HG03469 (cell line): ENCODE measurements around the gene OR4D1.
"Not testable (repeated sequence)": the region's sequence is repeated elsewhere in the genome, so short reads cannot be mapped to it uniquely, and the experiment has no call there.

Source experiments
- ATAC-seq: cut with Tn5 transposase; IDR thresholded peaks from one replicate; pipeline ENCODE4 v1.9.1; 2021; ENCODE audit warnings: mild to moderate bottlenecking, moderate library complexity, moderate number of reproducible peaks; ENCODE audit not compliant: unreplicated experiment

Gene OR4D1

GRCh38 chr17:58147930-58148434, at the start of gene OR4D1:
Gene OR4D1 (plus strand): TSS chr17:58148384. CDS start chr17:58155154, 6,770 bp downstream.
- no peak for ATAC-seq

DNA sequence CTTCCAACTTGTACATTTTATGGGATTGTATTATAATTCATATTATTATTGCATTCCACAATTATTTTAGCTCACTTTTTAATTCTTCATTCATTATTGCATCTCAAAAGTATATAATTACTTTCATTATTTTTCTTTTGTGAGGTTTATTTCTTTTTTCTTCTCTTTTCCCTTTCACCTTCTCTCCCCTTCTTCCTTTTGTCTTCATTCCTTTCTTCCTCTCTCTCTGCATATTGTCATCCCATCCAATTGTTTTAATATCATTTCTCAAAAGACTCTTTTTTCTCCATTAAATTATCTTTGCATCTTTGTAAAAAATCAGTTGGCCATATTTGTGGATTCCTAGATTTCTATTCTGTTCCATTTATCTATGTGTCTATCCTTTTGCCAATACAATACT, 47.7 kb upstream of the OR4D1 start:
- no peak for ATAC-seq

GRCh38 chr17:58101898-58102297, 46.3 kb upstream of the OR4D1 start:
- ATAC-seq, result not testable (repeated sequence)

DNA sequence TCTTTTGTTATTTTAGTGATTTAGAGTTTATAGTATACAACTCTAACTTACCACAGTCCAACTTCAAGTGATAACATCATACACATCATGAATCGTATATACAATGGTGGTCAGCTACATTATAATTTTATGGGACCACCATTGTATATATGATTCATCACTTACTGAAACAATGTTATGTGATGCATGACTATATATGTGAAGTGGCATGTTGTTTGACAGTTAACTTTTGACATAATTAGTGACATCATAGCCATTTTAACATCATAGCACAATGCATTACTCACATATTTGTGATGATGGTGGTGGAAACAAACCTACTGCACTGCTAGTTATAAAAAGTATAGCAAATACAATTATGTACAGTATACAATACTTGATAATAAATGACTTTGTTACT, 43.1 kb upstream of the OR4D1 start:
- ATAC-seq, result no peak

DNA sequence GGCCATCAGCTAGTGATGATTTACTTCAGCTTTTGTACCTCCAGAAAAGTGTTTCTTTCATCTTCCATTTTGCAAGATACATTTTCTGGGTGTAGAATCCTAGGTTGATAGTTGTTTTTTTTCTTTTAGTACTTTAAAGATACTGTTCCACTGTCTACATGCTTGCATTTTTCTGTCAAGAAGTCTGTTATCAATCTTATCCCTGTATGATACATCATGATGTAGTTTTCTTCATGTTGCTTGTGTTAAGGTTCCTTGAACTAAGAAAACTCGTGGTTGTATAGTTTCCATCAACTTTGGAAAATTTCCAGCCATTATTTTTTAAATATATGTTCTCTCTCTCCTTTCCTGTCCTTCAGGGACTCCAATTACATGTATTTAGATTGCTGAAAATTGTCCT, 40.9 kb upstream of the OR4D1 start:
- ATAC-seq, result no peak

DNA sequence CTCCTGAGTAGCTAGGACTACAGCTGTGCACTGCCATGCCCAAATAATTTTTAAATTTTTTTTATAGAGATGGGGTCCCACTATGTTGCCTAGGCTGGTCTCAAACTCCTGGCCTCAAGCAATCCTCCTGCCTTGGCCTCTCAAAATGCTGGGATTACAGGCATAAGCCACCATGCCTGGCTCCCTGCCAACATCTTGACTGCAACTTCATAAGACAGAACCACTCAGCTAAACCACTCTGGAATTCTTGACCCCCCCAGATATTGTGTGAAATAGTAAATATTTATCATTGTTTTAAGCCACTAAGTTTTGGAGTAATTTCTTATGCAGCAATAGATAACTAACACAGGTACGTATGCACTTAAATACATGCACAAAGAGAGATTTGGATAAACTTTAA, 39.0 kb upstream of the OR4D1 start:
- ATAC-seq, result no peak

DNA sequence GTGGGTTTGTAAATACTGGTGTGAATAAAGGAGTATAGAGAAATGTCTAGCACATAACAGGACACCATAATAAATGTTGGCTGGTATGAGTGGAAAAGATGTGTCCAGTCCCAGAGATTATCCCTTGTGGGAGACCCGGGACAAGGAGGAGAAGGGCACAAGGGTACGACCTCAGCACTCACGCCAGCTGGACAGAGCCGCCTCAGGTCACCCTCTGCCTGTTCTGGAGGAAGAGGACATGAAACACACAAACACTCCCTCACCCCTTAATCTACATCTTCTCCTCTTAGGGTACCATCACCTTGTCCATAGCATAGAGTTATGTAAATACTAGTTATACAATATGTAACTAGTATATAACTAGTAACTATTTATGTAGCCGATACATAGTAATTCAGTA, 38.2 kb upstream of the OR4D1 start:
- ATAC-seq, result no peak

DNA sequence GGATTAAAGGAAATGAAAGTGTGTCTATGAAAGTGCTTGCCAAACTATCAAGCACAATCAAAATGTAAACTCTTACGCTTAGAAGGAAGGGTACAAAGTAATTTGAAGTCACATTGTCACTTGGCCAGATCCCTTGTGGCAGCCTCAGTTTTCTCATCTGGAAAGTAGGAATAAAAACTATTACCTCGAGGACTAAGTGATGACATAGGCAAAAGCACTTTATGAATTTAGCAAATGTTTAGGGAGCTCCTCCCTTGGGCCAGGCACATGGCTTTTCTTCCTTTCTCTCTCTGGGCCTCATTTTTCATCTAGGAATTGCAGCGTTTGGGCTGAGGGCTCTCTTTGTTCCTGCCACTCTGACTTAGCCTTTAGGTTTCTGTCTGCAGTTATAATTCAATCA, 36.5 kb upstream of the OR4D1 start:
- ATAC-seq, result no peak

DNA sequence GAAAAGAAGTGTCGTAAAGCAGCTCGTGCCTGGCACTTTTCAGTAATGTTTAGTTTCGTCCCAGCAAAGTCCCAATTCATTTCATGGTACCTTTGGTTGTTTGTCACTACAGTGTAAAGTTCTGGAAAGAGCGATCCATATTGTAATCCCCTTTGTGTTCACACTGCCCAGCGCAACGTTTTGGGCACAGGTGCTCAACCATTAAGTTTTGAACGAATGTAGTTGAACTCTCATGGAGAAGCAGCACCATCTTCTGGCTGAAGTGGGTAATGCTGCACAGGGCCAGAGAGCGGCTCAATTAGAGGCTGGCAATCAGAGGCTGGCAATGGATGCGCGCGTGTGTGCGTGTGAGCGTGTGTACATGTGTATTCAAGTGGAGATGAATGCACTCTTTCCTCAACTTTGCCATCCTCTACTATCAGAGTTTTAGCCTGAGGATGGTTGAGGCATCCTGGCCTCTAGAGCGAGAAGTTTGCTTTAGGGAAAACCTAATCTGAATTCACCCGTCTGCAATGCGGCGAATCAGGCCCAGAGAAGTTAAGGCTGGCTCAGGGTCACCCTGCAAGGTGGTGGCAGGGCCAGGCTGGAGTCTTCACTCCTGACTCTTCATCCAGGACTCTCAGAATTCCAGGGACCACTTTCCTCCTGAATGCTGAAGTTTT, 35.1 kb upstream of the OR4D1 start:
- ATAC-seq, result no peak

DNA sequence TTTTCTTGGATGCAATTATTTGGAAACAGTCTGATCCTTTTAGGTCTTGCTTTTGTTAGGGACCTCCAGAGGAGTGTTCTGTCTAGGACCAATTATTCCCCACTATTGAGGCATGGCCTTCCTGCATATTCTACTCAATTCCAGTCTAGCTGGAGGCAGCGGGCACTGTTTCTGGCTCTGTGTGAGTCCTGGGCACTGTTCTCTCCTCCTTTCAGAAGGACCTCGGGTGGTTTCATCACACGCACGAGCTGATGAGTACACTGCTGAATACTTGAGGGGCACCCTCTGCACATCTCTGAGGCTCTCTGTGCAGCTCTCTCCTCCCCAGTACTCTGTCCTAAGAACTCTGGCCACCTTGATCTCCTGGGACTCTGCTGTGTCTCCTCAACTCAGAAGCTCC, 34.2 kb upstream of the OR4D1 start:
- no peak for ATAC-seq

- ATAC-seq, result no peak
Measured at GRCh38 chr17:58117382-58117781, 30.8 kb upstream of the OR4D1 start.

- ATAC-seq, result no peak
Measured at GRCh38 chr17:58119491-58119890, 28.7 kb upstream of the OR4D1 start.

GRCh38 chr17:58120195-58120822, 27.9 kb upstream of the OR4D1 start:
- ATAC-seq, result no peak

DNA sequence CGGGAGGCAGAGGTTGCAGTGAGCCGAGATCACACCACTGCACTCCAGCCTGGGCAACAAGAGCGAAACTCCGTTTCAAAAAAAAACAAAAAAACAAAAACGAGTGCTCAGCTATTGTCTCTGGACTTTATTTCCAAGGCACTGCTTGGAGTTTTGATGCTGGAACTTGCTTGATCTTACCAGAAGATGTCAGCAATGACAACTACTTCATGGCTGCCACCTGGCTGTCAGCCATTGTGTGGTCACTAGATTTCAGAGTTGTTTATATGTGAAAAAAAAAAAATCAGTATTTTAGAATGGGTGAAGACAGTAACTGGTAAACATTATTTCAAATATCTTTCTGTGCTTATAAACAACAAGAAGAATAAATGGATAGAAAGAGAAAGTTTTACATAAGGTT, 26.3 kb upstream of the OR4D1 start:
- no peak for ATAC-seq

DNA sequence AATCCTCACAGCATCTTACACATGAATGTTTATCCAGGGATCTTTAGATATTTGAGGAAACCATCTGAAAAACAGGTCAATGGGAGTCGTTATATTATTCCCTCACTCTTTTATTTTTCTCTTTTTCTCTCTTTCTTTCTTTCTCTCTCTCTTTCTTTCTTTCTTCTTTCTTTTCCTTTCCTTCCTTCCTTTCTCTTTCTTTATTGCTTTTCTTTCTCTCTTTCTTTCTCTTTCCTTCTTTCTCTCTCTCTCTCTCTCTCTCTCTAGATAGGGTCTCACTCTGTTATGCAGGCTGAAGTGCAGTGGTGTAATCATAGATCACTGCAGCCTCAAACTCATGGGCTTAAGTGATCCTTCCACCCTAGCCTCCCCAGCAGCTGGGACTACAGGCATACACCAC, 20.3 kb upstream of the OR4D1 start:
- ATAC-seq, result no peak

- not testable (repeated sequence) for ATAC-seq
Measured at GRCh38 chr17:58132697-58133096, 15.5 kb upstream of the OR4D1 start.

DNA sequence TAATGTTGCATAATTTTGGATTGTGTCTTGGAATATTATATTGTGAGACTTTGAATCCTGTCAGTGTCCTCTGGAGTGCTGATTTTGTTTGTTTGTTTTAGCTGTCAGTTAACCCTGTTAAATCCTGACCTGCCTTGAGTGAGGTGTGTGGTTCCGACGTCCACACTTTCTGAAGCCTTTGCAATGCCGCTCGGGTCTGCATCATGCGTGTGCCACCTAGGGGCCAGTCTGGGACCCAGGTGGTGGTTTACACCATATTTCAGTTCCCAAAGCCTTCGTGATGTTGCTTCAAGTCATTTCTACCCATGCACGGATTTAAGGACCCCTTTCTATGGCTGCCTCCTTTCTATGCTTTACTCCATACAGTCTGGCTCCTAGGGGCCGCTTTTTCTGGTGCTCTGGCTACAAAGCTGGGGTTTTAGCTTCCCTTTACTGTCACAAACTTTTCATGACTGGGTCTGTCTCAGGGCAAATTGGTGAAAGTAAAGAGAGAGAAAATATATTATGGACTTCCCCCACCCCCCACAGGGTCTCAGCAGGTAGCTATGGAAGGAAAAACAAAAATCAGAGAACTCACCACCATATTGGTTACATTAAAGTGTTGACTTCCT, 11.4 kb upstream of the OR4D1 start:
- ATAC-seq, result no peak

GRCh38 chr17:58141505-58141904, 6.7 kb upstream of the OR4D1 start:
- ATAC-seq, result no peak

GRCh38 chr17:58143335-58143734, 4.8 kb upstream of the OR4D1 start:
- ATAC-seq, result not testable (repeated sequence)

GRCh38 chr17:58144801-58145200, 3.4 kb upstream of the OR4D1 start:
- no peak for ATAC-seq

- no peak for ATAC-seq
Measured at GRCh38 chr17:58148609-58149008, 425 bp downstream of the OR4D1 start.

GRCh38 chr17:58150394-58150793, 2.2 kb downstream of the OR4D1 start:
- no peak for ATAC-seq
